Islet of Langerhans (tissue), 1 donor: ENCODE data around the gene TBC1D3I.
"Not testable (repeated sequence)": the region's sequence is repeated elsewhere in the genome, so short reads cannot be mapped to it uniquely, and the experiment has no call there.

Experiments
- FAIRE-seq: peaks from one replicate; lab custom pipeline; 2011; peaks lifted over from hg19 to GRCh38; lab: Jason Lieb, UNC

TBC1D3I gene

DNA sequence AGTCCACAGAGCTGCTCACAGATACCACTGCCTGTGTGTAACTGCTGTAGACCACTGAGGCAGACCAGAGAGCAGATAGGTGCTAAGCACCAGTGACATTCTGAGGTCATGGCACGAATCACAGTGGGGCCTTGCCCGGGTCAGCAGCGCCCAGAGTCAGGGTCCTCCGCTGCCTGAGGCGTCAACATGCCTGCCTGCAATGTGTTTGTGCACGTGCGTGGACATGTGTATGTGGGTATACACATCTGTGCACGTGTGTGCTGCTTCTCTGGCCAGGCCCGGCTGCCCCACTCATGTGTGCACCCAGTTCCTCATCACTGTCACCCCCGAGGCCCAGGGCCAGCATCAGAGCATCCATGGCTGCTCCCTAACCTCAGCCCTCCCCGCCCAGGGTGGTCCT, at the start of gene TBC1D3I:
Gene TBC1D3I, minus strand, starts transcription at position 101 of the 400 bp plus-strand sequence. CDS start 1,585 bp downstream, outside the sequence.
- not testable (repeated sequence) for FAIRE-seq

GRCh38 chr17:36295161-36295560, 30.8 kb upstream of the TBC1D3I start:
- not testable (repeated sequence) for FAIRE-seq

DNA sequence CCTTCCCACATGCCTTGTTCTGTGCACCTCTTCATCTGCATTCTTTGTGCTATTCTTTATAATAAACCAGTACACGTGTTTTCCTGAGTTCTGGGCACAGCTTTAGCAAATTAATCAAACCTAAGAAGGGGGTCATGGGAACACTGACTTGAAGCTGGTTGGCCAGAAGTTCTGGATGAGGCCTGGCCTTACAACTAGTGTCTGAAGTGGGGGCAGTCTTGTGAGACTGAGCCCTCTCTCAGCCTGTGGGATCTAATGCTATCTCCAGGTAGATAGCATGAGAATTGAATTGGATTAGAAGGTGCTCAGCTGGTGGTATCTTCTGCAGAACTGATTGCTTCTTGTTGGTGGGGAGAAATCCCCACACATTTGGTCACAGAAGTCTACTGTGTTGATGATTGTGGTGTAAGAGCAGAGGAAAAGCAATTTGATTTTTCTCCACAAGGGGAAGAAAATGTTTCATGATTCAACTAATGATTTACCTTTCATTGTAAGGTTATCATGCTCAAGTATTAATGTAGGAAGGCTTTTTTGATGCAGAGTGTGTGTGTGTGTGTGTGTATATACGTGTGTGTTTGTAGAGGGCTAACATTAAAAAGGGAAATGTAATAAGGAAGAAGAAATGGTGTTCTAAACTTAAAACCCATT, 25.7 kb upstream of the TBC1D3I start:
- FAIRE-seq, result not testable (repeated sequence)

- FAIRE-seq, result not testable (repeated sequence)
Measured at GRCh38 chr17:36284219-36284618, 19.8 kb upstream of the TBC1D3I start.

DNA sequence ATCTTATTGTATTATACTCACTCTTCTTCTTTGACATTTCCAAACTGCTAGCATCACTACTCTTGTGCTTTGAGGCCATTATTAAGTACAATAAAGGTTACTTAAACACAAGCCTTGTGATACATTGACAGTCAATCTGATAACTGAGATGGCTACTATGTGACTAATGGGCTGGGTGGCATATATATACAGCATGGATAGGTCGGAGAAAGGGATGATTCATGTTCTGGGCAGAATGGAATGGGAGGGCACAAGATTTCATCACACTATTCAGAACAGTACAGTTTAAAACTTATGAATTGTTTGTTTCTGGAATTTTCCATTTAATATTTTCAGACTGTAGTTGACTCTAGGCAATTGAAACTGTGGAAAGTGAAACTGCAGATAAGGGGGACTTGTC, 18.9 kb upstream of the TBC1D3I start:
- not testable (repeated sequence) for FAIRE-seq

GRCh38 chr17:36242046-36242445, 22.3 kb downstream of the TBC1D3I start:
- FAIRE-seq, result not testable (repeated sequence)

DNA sequence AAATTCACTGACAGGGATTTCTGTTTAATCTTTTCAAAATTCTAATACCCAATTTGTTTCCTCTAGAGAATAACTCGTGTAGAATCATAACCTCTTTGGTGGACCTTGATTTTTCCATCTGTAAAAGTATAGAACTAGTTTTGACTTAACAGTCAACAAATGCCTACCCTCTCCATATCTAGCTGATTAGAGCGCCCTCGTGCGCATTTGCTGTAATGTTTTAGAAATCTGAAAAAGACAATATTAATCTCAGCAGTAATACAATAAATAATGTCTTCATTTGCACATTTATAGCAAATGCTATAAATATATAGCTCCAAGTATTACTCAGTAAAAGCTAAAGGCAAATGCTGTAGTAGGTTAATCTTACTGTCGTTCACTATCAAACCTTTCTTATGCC, 34.7 kb downstream of the TBC1D3I start:
- not testable (repeated sequence) for FAIRE-seq

DNA sequence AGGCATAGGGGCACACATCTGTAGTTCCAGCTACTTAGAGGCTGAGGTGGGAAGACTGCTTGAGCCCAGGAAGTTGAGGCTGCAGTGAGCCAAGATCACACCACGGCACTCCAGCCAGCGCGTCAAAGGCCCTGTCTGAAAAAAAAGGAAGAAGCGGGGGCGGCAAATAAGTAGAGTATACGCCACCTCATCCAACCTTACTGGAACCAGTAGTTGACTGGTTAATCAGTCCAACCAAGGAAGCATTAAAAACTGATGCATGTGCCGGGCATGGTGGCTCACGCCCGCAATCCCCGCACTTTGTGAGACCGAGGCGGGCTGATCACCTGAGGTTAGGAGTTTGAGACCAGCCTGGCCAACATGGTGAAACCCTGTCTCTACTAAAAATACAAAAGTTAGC, 41.4 kb downstream of the TBC1D3I start:
- FAIRE-seq, result not testable (repeated sequence)

GRCh38 chr17:36221581-36222100, 42.7 kb downstream of the TBC1D3I start:
- FAIRE-seq, result not testable (repeated sequence)

GRCh38 chr17:36220737-36221580, 43.4 kb downstream of the TBC1D3I start:
- not testable (repeated sequence) for FAIRE-seq

- not testable (repeated sequence) for FAIRE-seq
Measured at GRCh38 chr17:36219556-36219955, 44.8 kb downstream of the TBC1D3I start.

GRCh38 chr17:36215406-36216308, 48.7 kb downstream of the TBC1D3I start:
- FAIRE-seq, result not testable (repeated sequence)

GRCh38 chr17:36214918-36215317, 49.5 kb downstream of the TBC1D3I start:
- no peak for FAIRE-seq

GRCh38 chr17:36213695-36214094, 50.7 kb downstream of the TBC1D3I start:
- FAIRE-seq, result no peak

GRCh38 chr17:36212966-36213365, 51.4 kb downstream of the TBC1D3I start:
- no peak for FAIRE-seq

DNA sequence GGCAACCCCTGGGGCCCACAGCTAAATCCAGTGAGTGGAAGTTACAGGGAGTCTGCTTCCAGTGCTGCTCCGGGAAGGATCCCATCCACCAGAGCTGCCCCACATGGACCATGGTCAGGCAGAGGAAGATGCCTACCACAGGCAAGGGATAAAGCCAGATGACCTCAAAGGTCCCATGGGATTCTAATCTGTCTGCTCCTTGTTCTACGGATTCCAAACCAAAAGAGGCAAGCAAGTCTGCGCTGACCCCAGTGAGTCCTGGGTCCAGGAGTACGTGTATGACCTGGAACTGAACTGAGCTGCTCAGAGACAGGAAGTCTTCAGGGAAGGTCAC, 52.1 kb downstream of the TBC1D3I start:
- no peak for FAIRE-seq

- not testable (repeated sequence) for FAIRE-seq
Measured at GRCh38 chr17:36211484-36212271, 52.7 kb downstream of the TBC1D3I start.

GRCh38 chr17:36210439-36211211, 53.7 kb downstream of the TBC1D3I start, which contains the start of gene CCL4L2:
Gene CCL4L2, plus strand, starts transcription at chr17:36211063.
- not testable (repeated sequence) for FAIRE-seq

DNA sequence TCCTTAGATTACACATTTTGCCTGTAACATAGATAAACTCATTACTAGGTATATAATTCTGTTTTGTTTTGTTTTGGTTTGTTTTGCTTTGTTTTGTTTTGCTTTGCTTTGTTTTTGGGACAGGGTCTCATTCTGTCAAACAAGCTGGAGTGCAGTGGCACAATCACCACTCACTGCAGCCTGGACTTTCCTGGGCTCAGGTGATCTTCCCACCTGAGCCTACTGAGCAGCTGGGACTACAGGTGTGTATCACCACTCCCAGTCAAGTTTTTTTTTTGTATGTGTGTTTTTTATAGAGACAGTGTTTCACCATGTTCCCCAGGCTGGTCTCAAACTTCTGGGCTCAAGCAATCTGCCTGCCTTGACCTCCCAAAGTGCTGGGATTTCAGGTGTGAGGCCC, 54.8 kb downstream of the TBC1D3I start:
- FAIRE-seq, result no peak

DNA sequence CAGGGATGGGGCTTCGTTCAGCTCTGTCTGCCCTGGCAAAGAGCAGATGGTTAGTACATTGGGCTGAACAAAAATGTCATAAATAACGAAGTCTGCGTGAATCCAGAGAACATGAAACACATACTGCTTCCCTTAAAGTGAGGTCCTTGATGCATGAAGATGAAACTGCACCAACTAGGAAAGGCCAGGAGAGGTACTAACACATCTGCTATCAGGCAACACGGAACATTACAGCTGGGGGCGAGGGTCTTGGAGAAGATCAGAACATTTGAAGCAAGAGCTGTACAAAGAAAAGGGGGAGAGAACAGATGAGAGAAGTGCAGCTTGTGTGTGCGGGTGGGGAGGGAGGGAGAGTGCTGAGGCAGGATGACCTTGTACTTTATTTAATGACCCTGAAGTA, 57.0 kb downstream of the TBC1D3I start:
- not testable (repeated sequence) for FAIRE-seq

DNA sequence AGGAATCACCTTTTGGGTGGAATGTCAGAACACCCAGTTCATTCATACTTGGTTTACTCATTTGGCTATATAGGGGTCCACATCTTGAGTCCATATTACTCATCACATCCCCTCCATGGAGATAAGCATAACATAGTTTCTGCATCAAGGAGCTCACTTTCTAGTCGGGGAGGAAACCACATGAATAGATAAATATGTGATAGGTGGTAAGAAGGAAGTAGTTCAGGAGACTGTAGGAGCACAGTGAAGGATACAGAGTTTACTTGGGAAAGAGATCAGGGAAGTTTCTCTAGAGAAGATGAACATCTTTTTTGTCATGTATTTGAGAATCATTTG, 57.9 kb downstream of the TBC1D3I start:
- FAIRE-seq, result not testable (repeated sequence)
